ENCODE measurements around the gene HEPHL1.

HEPHL1 gene

DNA sequence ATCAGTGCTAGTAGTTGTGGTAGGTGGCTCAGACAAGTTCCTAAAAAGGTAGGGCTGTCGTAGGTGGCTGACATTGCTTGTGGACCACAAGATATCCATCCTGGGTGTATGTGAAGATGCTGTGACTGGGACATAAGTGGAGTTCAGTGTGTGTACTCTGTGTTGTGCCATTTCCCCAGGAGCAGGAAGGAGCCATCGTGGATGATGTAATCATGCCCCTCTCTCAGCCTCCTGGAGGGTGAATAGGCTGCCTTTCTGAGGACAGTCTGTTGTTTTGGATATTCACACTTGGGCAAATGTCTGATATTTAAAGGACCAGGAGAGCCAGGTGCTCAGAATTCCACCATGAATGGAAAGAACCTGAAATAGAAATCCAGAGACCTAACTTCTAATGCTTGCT is 2.7 kb downstream of the HEPHL1 start:
- no peak for DNase-seq

DNA sequence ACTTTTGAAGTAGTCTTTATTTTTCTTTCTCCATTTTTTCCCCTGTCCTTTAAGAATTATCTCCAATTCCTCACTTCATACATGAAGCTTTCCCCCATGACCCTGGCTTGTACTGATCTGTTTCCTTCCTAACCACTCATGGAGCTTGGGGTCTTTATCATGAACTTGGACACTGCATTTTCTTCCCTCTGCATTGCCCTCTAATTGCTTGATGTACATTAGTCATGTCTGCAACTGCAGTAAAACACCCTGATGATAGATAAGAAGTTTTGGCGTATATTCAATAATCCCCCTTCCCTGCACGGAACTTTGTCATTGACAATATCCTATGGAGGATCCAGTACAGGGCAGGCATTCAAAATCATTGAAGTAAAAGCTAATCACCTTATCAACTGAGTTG is 3.4 kb downstream of the HEPHL1 start:
- no peak for DNase-seq

DNA sequence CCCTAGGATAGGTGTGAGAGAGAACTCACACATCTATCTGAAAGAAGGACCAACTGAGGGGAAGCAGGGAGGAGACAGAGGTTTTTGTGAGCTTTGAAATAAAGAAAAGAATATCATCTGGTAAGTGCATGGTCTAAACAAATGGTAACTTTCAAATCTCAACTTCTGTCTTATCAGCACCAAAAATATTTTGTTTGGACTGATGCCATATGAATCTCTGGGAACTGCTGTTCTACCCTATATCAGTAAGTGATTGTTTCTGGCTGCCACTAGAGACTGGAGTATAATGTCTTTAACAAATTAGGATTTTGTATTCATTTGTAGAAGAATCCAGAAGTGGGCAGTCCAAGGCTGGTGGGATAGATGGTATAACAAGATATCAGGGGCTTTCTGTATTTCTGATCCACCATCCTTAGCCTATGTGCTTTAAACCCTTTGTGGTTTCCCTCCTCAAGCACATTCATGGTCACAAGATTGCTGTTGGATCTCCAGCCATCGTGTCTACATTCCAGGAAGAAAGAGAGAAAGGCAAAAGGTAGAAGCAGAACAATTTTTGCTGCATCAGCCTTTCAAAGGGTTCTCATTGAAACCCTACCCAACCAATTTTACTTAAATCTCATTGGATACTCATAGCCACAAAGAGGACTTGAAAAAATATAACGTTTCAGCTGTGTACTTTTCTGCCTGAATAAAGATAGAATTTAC is 4.7 kb downstream of the HEPHL1 start:
- DNase-seq, result no peak

DNA sequence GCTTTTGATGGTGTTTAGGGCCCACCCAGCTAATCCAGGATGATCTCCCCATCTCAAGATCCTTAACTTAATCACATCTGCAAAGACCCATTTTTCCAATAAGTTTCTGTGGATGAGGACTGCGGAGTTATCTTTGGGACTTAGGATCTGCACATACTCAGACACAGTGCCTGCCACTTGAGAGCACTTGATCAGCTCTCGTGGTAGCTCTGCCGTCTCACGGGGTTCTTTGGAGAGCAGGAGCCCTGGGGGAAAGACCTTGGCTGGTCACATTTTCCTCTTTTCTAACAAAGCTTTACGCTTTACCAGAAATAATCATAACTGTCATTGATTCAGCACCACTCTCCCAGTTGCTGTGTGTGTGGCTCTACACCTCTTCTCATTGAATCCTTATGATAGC is 6.1 kb downstream of the HEPHL1 start:
- DNase-seq, result no peak

DNA sequence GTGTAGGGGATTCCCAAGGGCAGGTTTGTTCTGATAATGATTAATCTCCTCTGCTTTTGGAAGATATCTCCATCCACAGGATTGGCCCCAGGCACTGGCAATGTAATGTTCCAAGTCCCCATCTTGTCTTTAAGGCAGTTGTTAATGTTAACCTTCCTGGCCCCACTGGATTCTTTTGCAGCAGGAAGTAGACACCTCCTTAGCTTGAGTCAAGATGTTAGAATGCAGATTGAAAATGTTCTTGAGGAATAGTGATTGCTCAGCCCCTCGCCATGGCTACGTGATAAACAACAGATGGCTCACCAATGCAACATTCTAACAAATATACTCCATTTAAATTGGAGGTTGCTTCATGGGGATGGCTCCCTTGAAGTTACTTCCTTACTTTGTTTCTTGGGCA is 7.3 kb downstream of the HEPHL1 start:
- DNase-seq, result no peak

DNA sequence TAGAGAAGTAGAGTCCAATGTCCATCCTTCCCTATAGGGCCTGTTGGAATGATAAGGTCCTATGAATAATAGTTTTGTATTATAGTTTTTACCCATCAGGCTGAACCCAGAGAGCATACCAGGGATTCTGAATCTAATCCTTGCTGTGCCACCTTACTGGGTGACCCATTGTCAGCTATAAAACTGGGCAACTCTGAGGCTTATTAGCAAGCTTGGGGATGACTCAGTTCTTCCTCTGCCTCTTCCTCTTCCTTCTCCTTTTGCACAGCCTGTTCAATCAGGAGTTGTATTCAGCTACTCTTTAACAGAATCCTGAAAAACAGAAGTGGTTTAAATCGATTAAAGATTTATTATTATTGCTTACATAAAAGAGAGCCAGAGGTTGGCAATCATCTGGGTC is 8.9 kb downstream of the HEPHL1 start:
- DNase-seq, result no peak

DNA sequence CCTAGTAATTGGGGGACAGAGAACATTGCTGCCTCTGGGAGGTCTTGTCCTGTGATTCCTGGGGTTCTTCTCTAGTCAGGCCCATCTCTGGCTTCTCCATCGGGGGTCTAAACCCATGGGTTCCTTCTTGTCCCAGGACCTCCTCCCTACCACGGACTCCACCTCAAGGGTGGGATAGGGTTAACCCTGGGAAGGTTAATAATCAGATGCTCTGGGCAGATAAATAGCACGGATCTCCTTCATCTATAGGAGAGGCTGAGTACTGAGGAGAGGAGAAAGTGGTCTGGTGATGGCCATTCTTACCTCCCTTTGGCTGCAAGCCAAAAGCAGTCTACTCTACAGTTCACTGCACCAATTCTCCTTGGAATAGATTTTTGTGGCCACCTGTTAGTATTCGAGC is 10.5 kb downstream of the HEPHL1 start:
- no peak for DNase-seq

DNA sequence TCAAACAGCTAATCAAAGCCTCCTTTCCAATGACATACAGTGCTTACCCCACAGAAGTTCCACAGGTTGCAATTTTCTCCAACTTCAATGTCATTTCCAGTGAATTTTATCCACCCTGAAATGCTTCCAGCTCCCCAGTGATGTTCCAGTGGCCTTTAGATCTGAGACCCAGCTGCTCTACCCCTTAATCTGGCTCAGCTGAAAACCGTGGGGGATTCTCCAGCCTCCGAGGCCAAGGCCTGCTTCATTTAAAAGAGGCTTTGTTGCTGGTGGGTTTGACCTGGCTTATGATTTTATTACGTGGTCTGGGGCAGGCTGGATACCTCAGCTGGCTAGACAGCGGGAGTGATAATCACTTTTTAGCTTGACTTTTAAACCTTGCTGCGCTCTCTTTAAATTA is 10.9 kb downstream of the HEPHL1 start:
- DNase-seq, result no peak

DNA sequence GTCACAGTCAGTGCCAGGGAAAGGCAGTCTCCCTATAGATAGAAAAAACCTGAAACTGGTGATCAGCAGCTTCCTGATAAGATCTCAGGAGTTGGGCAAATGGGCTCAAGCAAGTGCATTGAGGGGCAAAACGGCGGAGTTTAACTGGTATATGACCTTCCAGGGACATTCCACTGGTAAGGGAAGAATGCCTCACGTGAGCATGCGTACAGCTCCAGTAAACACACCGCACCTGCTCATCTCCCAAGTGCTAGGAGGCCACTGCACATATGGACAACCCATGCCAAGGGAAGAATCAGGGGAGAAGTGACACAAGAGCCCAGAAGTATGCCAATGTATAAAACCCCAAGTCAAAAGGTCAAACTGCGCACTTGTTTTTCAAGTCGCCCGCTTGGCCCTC is 11.6 kb downstream of the HEPHL1 start:
- DNase-seq, result no peak

DNA sequence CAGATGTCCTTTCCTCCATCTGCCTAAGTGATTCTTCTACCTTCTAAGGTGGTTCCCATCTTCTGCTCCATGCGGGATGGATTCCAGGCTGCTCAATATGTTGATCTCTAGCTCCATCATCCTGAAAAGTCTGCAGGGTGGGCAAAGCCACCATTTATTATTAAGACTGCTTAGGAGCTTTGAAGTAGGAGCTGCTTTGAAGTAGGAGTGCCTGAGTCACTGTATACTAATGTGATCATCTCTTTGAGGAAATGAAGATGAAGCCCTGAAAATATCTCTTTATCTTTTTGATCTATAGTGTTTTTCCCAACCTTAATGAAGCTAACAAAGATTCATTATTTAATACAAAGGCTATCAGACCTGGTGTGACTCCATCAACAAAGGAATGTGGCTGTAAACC is 13.1 kb downstream of the HEPHL1 start:
- no peak for DNase-seq

DNA sequence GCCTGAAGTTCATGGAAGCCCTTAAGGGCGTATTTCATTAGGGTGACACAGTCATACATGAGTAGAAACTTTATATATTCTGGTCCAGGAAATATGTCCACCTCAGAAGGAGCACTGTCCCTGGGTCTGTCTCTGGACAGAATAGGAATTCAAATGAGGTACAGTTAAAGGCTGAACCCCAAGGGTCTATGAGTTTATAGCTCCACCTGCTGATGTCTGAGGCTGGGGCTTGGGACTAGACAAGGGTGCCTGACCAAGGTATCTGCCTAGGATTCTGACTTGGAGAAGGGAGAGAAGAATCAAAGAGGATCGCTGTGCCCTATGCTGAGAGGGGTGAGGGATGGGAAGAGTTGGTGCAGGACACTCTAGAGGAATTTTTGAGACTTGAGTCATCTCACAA is 14.9 kb downstream of the HEPHL1 start:
- DNase-seq, result no peak

DNA sequence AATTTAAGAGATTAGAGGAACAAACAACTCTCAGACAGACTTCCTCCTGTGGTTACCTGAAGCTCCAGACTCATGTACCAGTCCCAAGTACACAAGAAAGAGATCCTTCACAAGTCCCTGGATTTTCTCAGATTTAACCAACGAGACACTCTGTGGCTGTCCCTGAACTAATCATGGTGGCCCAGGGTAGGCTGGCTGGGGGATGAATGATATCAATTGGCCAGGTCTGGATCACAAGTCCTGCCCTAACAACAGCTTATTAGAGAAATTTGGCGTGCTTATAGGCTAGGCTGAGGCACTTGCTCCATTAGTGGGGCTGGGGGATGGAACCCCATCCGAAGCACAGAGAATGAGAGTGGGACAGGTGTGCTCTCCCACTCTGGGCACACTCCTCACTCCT is 22.1 kb downstream of the HEPHL1 start:
- DNase-seq, result no peak

DNA sequence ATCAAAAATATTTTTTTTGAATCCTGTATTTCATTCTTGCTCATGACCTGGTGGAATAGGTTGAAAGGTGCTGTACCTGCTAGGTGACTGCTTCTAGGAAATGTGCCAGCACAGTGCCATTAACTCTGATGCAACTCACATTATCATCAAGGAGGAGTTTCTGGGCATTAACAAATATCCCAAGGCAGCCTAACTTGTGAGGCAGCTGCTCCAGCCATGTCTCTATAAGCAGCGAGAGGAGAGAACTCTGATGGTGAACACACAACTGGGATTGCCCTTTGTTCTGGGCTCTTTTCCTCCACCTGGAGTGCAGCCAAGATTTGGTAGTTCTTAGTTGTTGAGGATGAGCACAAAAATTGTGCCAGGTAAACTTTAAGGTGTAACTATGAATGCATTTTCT is 25.6 kb downstream of the HEPHL1 start:
- DNase-seq, result no peak

DNA sequence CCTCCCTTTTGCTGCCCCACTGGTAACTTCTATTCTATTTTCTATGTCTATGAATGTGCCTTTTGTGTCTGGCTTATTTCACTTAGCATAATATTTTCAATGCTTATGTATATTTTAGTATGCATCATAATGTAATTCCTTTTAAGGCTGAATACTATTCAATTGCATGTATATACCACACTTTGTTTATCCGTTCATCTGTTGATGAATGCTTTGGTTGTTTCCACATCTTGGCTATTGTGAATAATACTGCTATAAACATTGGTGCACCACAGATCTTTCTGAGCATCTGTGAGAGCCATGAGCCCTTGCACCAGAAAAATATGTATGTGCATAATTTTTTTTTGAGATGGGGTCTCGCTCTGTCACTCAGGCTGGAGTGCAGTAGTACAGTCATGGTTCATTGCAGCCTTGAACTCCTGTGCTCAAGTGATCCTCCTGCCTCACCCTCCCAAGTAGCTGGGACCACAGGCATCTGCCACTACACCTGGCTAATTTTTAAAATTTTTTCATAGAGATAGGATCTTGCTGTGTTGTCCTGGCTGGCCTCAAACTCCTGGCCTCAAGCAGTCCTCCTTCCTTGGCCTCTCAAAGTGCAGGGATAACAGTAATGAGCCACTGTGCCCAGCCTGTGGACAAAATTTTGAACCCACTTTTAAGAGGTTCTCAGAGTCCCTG is 27.0 kb downstream of the HEPHL1 start:
- no peak for DNase-seq

DNA sequence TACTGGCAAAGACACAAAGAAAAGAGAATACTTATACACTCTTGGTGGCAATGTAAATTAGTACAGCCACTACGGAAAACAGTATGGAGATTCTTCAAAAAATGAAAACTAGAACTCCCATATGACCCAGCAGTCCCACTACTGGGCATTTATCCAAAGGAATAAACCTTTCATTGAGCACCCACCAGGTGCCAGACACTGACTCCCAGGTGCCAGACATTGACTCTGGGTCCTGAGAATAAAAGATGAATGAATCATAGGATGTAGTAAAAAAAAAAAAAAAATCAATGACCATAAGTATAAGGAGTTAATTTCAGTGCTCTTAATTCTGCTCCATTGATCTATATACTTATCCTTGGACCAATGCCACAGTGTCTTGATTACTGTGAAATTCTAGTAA is 28.2 kb downstream of the HEPHL1 start:
- DNase-seq, result no peak

DNA sequence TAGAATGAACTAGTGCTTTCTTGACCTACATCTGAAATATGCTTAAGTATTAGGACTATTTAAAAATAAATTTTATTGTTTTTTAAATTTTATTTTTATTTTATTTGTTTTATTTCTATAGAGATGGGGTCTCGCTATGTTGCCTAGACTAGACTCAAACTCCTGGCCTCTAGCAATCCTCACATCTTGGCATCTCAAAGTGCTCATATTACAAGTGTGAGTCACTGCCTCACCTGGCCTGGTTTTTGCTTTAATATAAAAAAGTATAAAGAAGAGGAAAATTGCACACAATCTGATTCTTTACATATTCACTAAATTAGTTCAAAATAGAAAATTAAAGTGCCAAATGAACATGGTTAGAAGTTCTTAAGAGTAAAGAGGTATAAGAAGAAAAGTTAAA is 37.5 kb downstream of the HEPHL1 start:
- no peak for DNase-seq

DNA sequence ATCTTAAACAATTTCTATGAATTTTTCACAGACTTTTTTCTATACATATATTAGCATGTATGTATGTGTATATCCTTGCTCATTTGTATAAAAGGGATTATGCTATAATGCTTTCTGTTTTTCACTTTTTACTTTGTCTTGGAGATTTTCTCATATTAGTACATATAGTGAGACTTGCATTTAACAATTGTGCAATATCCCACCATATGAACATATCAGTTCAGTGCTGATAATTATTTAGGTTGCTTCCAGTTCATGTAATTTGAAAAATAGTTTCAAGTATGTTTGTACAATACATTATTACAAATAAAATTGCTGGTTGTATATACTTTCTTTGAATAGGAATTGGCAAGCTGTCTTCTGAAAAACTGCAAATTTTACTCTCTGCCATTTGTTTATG is 37.9 kb downstream of the HEPHL1 start:
- no peak for DNase-seq

DNA sequence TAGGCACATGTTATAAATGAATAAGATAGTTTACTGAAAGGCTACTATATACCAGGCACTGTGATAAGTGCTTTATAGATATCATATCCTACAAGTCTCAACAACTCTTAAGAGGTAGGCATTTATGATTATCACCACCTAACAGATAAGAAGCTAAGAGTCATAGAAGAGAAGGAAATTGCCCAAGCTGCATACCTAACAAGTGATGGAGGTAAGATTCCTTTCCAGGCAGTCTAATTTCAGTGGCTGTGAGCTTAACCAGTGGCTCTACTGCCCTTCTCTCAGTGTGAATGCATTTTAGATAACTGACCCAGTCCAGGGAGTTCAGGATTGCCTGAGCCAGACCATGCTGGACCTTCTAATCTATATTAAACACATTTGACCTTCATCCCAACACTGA is 39.2 kb downstream of the HEPHL1 start:
- no peak for DNase-seq

DNA sequence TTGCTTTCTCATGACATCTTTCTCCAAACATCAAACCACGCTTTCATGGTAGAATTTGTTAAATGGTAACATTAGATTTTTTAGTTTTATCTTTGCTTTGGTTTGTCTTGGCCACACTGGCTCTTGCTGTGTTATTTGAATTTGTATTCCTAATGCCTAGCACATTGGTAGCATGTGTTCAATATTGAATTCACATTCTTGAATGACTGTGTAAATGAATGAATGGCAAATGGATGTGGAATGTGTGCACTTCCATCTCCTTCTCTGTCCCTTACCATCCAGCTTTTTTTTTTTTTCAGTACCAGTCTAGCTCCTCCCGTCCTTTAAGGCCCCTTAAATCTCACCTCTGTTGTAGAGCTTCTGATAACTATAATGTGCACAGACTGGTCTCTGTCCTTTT is 41.2 kb downstream of the HEPHL1 start:
- DNase-seq, result no peak

DNA sequence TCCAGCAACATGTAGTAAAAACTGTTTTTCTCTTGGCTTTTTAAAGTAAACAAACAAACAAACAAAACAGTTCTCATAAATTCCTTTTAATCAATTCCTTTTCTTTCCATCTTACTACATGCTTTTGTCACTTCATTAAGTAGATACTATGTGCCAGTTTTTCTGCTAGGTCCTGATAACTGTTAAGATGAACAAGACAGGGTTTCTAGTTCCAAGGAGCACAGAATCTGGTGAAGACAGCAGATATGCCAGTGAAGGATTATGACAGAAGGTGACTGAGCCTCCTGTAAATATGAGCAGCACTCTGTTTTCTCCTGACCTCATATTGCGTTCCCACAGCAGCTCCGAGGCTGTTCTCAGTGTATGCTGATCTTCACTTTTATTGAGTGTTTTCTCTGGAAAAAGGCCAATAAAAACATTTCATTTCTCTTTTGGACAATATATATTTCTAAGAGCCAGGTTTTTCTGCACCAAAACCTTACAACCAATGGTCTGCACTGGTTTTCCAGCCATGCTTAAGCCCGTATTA is 45.8 kb downstream of the HEPHL1 start:
- no peak for DNase-seq

DNA sequence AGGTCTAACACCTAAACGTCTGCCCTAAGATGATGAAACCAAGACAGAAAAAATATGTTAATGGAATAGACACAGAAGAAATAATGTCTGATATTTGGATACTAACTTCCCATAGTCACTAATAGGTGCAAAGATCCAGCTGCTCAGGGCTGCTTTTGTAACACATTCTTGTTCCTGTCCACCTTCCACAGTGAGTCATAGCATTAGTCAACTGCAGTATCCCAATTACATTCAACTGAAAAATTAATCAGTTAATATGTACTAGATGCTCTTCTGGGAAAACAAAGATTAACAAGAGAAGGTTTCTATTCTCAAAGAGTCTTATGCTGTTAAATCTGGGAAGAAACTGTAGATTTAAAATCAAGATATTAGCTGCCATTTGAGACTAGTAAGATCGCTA is 47.6 kb downstream of the HEPHL1 start:
- DNase-seq, result no peak

DNA sequence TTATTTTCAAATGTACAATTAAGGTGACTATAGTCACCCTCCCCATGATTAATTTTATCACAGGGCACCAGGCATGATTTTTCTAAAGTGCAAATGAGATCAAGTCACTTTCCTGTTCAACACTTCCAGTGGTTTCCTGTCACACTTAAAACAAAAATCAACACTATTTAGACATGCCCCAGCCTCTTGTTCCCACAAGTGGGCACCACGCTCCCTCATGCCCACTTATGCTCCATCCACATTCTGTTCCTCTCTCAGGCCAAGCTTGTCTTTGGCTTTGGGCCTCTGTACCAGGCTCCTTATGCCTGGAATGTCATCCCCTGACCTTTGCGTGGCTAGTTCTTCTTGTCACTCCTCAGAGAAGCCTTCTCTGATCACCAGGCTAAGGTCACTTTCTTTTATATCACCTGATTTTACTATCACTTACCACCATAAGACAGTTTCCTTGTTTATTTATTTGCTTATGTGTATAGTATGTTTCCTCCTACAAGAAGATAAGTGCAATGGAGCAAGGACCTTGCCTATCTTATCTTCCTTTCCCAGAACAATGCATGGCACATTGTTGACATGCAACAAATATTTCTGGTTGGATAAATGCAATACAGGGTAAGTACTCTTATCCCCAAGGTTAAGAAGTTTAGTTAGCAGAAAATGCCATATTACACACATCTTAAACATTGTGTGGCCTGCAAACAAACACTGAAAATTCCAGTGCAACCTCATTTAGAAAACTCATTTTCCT is 56.6 kb downstream of the HEPHL1 start:
- DNase-seq, result no peak

DNA sequence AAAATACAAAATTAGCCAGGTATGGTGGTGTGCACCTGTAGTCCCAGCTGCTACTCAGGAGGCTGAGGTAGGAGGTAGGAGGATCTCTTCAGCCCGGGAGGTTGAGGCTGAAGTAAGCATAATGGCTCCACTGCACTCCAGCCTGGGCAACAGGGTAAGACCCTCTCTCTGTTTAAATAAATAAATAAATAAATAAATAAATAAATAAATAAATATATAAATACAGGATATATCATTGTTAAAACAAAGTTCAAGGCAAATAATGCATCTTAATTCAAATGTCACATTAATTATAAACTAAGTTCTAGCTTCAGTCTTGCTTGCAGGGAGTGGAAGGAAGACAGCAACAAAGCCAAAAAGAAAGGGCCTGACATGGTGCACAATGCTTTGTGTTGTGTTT is 63.0 kb downstream of the HEPHL1 start:
- no peak for DNase-seq

DNA sequence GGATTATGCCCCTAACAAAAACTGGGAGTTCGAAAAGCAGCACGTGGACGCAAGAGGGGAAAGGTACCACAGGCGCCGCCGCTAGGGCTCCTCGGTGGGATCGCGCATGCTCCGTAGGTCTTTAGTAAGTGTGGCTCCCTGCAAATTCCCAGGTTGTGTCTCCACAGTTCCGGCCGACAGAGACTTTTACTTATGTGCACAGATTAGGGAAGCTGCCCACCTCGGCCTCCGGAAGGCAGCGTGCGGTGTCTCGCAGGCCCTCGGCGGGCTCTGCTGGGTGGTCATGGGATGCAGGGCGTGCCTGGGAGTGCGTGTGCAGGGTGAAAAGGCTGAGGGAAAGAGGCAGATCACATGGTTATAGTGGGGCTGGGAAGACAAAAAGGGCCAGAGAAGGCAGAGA is 67.8 kb downstream of the HEPHL1 start:
- DNase-seq, result no peak
